Measurements from ENCODE around the gene FAM234B. TPM values are rescaled to one million over a fixed set of nuclear protein-coding genes. Genes with fewer than 3 reads are reported as not detected.
"Not testable (repeated sequence)": the region's sequence is repeated elsewhere in the genome, so short reads cannot be mapped to it uniquely, and the experiment has no call there.

The FAM234B gene
- total RNA-seq, 4 donors from 2014 or later, result 15.7 to 23.2 (median 19.3) TPM

- H3K4me3 ChIP-seq (replicated peaks in 1 of 3), result no peak overlapping the region
- WGBS, 2 donors, result 47 to 49% methylated on average over 2 of the region's 2 CpGs
- TF ChIP-seq CTCF (IDR thresholded peaks at IDR 0.05) (no peak), POLR2A (IDR thresholded peaks at IDR 0.05) (no peak)
- no peaks in the 10 kb centered on the region for H3K9me3 ChIP-seq
- no peaks in the 10 kb centered on the region for H3K36me3 ChIP-seq
- no peak overlapping the region for H3K27ac ChIP-seq
- H3K4me1 ChIP-seq, result peaks cover 4 to 24% of the 10 kb centered on the region in 2 donors
- no peaks in the 10 kb centered on the region for H3K27me3 ChIP-seq
- no peak for DNase-seq
- intact Hi-C loops (cut with DNase I), result no loop called here
Measured at GRCh38 chr12:13052421-13052820, 8.2 kb downstream of the FAM234B start.

- not testable (repeated sequence) for H3K36me3 ChIP-seq, H3K27ac ChIP-seq
- 93 to 99% methylated on average over 6 of the region's 6 CpGs for WGBS, 2 donors
Measured at GRCh38 chr12:13053617-13054016, 9.4 kb downstream of the FAM234B start.

GRCh38 chr12:13060581-13060980, 16.4 kb downstream of the FAM234B start:
- no peaks in the 10 kb centered on the region for H3K9me3 ChIP-seq
- WGBS, 2 donors, result 90 to 91% methylated on average over 2 of the region's 2 CpGs
- no peaks in the 10 kb centered on the region for H3K4me1 ChIP-seq
- no peak for TF ChIP-seq CTCF (IDR thresholded peaks at IDR 0.05)
- no peak for TF ChIP-seq POLR2A (IDR thresholded peaks at IDR 0.05)
- no peaks in the 10 kb centered on the region for H3K27me3 ChIP-seq
- intact Hi-C loops (cut with DNase I), result no loop called here
- DNase-seq, result no peak
- peaks cover 20 to 26% of the 10 kb centered on the region in 2 donors for H3K36me3 ChIP-seq
- no peak overlapping the region for H3K4me3 ChIP-seq (replicated peaks in 1 of 3)
- no peak overlapping the region for H3K27ac ChIP-seq

More at GRCh38 chr12:13053617-13054016, 9.4 kb downstream of the FAM234B start:
- H3K4me3 ChIP-seq (replicated peaks in 1 of 3); H3K9me3 ChIP-seq; intact Hi-C loops (cut with DNase I); DNase-seq; H3K27me3 ChIP-seq: not testable (repeated sequence)
- peaks cover 4 to 24% of the 10 kb centered on the region in 2 donors for H3K4me1 ChIP-seq

- peaks cover 20 to 26% of the 10 kb centered on the region in 2 donors for H3K36me3 ChIP-seq
- H3K27me3 ChIP-seq, result no peaks in the 10 kb centered on the region
- H3K4me3 ChIP-seq (replicated peaks in 1 of 3), result no peak overlapping the region
- 93 to 95% methylated on average over 5 of the region's 5 CpGs for WGBS, 2 donors
- no peak for DNase-seq
- H3K4me1 ChIP-seq, result no peaks in the 10 kb centered on the region
- intact Hi-C loops (cut with DNase I), result no loop called here
- TF ChIP-seq CTCF (IDR thresholded peaks at IDR 0.05) (no peak), POLR2A (IDR thresholded peaks at IDR 0.05) (no peak)
- H3K9me3 ChIP-seq, result no peaks in the 10 kb centered on the region
- H3K27ac ChIP-seq, result no peak overlapping the region
Measured at GRCh38 chr12:13061377-13061776, 17.2 kb downstream of the FAM234B start.

GRCh38 chr12:13062669-13063068, 18.5 kb downstream of the FAM234B start:
- H3K27ac ChIP-seq, result no peak overlapping the region
- no peaks in the 10 kb centered on the region for H3K4me1 ChIP-seq
- WGBS, 2 donors, result 83 to 84% methylated on average over 5 of the region's 5 CpGs
- H3K9me3 ChIP-seq, result no peaks in the 10 kb centered on the region
- TF ChIP-seq POLR2A (IDR thresholded peaks at IDR 0.05) (no peak), CTCF (IDR thresholded peaks at IDR 0.05) (no peak)
- H3K27me3 ChIP-seq, result no peaks in the 10 kb centered on the region
- intact Hi-C loops (cut with DNase I), result no loop called here
- H3K36me3 ChIP-seq, result peaks cover 28% of the 10 kb centered on the region in 2 donors
- no peak for DNase-seq
- H3K4me3 ChIP-seq (replicated peaks in 1 of 3), result no peak overlapping the region

GRCh38 chr12:13066014-13066413, 21.8 kb downstream of the FAM234B start:
- Histone ChIP-seq H3K36me3 (peaks cover 24 to 27% of the 10 kb centered on the region in 2 donors), H3K27me3 (no peaks in the 10 kb centered on the region), H3K4me1 (no peaks in the 10 kb centered on the region), H3K9me3 (no peaks in the 10 kb centered on the region), H3K27ac (no peak overlapping the region), H3K4me3 (replicated peaks in 1 of 3) (no peak overlapping the region)
- 82 to 87% methylated on average over 2 of the region's 2 CpGs for WGBS, 2 donors
- TF ChIP-seq CTCF (IDR thresholded peaks at IDR 0.05) (no peak), POLR2A (IDR thresholded peaks at IDR 0.05) (no peak)
- intact Hi-C loops (cut with DNase I), result no loop called here
- no peak for DNase-seq
